Parathyroid adenoma (tissue), 2 donors: ENCODE measurements around the gene DDX54.

Experiments used
- H2AFZ ChIP-seq: fragments of 300-600 bp; sonication (generic); one replicate; pipeline ENCODE4 v1.7.0; 2017; ENCODE audit warnings: antibody characterized with exemption, mild to moderate bottlenecking
- H3K27ac ChIP-seq: fragments of 300-600 bp; sonication (generic); one replicate; pipeline ENCODE4 v1.7.0; 2017
- H3K27me3 ChIP-seq: fragments of 300-600 bp; sonication (generic); one replicate; pipeline ENCODE4 v1.7.0; 2017; ENCODE audit warnings: low read length; ENCODE audit not compliant: control insufficient read depth, insufficient read depth
- H3K36me3 ChIP-seq: fragments of 300-600 bp; sonication (generic); one replicate; pipeline ENCODE4 v1.7.0; 2017; ENCODE audit warnings: low read length; ENCODE audit not compliant: control insufficient read depth, insufficient read depth
- H3K4me1 ChIP-seq: fragments of 300-600 bp; sonication (generic); one replicate; pipeline ENCODE4 v1.7.0; 2017; ENCODE audit warnings: control low read depth
- H3K4me2 ChIP-seq: fragments of 300-600 bp; sonication (generic); one replicate; pipeline ENCODE4 v1.7.0; 2017; ENCODE audit warnings: low read length
- H3K4me3 ChIP-seq: fragments of 300-600 bp; sonication (generic); one replicate; pipeline ENCODE4 v1.7.0; 2017; ENCODE audit warnings: low read depth, low read length
- H3K79me2 ChIP-seq: fragments of 300-600 bp; sonication (generic); one replicate; pipeline ENCODE4 v1.7.0; 2017; ENCODE audit warnings: control low read depth
- H3K9ac ChIP-seq: fragments of 300-600 bp; sonication (generic); one replicate; pipeline ENCODE4 v1.7.0; 2017; ENCODE audit warnings: mild to moderate bottlenecking
- H3K9me3 ChIP-seq: fragments of 300-600 bp; sonication (generic); one replicate; pipeline ENCODE4 v1.7.0; 2017; ENCODE audit warnings: low read length; ENCODE audit not compliant: control insufficient read depth
- TF ChIP-seq, protein P1 (sequence below): fragments of 300-600 bp; sonication (generic); IDR thresholded peaks from one replicate; pipeline ENCODE4 v1.7.0; 2017; ENCODE audit warnings: antibody characterized with exemption, mild to moderate bottlenecking
- donor health status: primary hyperparathyroidism.

DDX54 gene

DNA sequence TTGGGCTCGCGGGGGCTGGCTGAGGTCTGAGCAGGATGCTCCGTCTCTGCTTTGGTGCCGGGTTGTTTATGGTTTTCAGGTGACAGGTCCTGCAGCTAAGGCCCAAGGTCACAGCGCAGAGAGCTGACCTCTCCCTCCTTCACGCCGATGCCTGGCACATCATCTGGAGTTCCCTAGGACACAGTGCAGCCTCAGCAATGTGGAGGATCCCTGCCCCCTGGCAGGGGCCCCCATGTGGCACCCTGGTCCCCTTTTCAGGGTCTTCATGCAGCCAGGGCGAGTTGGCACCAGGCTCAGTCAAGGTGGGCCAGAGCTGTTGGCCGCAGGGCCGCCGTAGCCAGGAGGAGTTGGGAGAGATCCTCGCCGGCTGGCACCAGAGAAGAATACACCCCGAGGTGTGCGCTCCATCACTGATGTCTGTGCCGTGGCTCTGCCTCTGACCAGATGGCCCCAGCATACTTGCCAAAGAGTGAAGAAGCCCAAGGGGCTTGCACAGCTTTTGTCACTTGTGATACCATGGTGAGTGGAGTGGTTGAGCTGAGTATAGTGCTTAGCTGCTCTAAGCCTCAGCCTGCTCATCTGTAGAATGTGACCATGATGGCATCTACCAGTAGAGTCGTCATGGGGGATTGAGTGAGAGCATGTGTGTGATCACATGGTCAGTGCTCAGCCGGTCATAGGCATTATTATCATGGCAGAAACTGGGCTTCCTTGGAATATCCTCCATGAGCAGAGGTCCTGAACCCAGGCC is 47.0 kb upstream of the DDX54 start:
- H3K36me3 ChIP-seq: no peaks in the 10 kb centered on the region
- H3K4me1 ChIP-seq: peaks cover 51% of the 10 kb centered on the region
- H3K79me2 ChIP-seq: peaks cover 24% of the 10 kb centered on the region
- H3K4me3 ChIP-seq: peak overlapping the region; percentile 33
- peak overlapping the region; percentile 49 for H3K4me2 ChIP-seq
- H3K27me3 ChIP-seq: no peaks in the 10 kb centered on the region
- no peak overlapping the region for H3K9ac ChIP-seq
- H3K27ac ChIP-seq: peak overlapping the region; percentile 82
- H2AFZ ChIP-seq: peak overlapping the region; percentile 26
- no peaks in the 10 kb centered on the region for H3K9me3 ChIP-seq
- TF ChIP-seq, protein P1, sequence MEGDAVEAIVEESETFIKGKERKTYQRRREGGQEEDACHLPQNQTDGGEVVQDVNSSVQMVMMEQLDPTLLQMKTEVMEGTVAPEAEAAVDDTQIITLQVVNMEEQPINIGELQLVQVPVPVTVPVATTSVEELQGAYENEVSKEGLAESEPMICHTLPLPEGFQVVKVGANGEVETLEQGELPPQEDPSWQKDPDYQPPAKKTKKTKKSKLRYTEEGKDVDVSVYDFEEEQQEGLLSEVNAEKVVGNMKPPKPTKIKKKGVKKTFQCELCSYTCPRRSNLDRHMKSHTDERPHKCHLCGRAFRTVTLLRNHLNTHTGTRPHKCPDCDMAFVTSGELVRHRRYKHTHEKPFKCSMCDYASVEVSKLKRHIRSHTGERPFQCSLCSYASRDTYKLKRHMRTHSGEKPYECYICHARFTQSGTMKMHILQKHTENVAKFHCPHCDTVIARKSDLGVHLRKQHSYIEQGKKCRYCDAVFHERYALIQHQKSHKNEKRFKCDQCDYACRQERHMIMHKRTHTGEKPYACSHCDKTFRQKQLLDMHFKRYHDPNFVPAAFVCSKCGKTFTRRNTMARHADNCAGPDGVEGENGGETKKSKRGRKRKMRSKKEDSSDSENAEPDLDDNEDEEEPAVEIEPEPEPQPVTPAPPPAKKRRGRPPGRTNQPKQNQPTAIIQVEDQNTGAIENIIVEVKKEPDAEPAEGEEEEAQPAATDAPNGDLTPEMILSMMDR: no peak

- TF ChIP-seq, protein P1: no peak
- Histone ChIP-seq H3K9me3 (no peaks in the 10 kb centered on the region), H3K27ac (peak overlapping the region; percentile 82), H3K4me3 (no peak overlapping the region), H3K36me3 (no peaks in the 10 kb centered on the region), H3K27me3 (no peaks in the 10 kb centered on the region), H2AFZ (no peak overlapping the region), H3K4me2 (no peak overlapping the region), H3K9ac (no peak overlapping the region), H3K79me2 (peaks cover 26% of the 10 kb centered on the region), H3K4me1 (peaks cover 44% of the 10 kb centered on the region)
Observed at GRCh38 chr12:113231235-113232088, 46.2 kb upstream of the DDX54 start.

DNA sequence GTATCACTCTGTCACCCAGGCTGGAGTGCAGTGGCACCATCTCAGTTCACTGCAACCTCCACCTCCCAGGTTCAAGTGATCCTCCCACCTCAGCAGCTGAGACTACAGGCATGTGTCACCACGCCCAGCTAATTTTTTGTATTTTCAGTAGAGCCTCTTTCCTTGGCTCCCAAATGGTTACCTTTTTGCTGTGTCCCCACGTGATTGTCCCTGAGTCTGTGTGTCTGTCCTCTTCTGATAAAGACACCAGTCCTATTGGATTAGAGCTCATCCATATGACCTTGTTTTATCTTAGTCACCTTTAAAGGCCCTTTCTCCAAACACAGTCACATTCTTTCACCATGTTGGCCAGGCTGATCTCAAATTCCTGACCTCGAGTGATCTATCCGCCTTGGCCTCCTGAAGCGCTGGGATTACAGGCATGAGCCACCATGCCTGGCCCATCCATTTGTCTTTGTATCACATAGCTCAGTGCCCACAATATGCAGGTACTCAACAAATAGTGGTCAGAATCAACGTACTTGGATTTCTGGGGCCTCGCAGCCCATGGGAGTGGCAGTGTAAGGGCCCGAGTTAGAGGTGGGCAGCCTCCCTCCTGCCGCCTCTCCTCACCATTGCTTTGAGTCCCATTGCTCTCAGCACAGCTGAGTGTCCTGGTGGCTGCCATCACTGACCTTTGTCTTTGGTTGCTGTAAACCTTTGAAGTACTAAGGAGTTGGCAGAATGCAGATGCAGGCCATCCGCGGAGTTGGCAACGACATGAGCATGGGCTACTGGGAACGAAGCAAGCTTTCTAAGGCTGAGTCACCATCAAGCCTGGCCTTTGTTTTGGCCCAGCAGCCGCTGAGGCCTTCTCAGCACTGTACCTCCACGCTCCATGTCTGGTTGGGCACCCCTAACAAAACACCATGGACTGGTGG is 45.3 kb upstream of the DDX54 start:
- Histone ChIP-seq H3K79me2 (peaks cover 26% of the 10 kb centered on the region), H2AFZ (no peak overlapping the region), H3K27me3 (no peaks in the 10 kb centered on the region), H3K4me3 (no peak overlapping the region), H3K4me1 (peaks cover 41% of the 10 kb centered on the region), H3K27ac (peak overlapping the region; percentile 82), H3K4me2 (no peak overlapping the region), H3K36me3 (no peaks in the 10 kb centered on the region), H3K9ac (no peak overlapping the region), H3K9me3 (no peaks in the 10 kb centered on the region)
- TF ChIP-seq, protein P1: no peak

- Histone ChIP-seq H3K27me3 (no peaks in the 10 kb centered on the region), H3K4me3 (no peak overlapping the region), H3K79me2 (peaks cover 26% of the 10 kb centered on the region), H3K9ac (no peak overlapping the region), H3K27ac (no peak overlapping the region), H3K36me3 (no peaks in the 10 kb centered on the region), H3K9me3 (no peaks in the 10 kb centered on the region), H2AFZ (no peak overlapping the region), H3K4me2 (no peak overlapping the region), H3K4me1 (peaks cover 31% of the 10 kb centered on the region)
- TF ChIP-seq, protein P1: no peak
Observed at GRCh38 chr12:113228394-113229028, 43.2 kb upstream of the DDX54 start.
